IMR-90 (cell line): Measurements from ENCODE around the gene FGFBP2. TPM values are rescaled to one million over a fixed set of nuclear protein-coding genes. Genes with fewer than 3 reads are reported as not detected.

Experiments used
- ATAC-seq: fragments of 200-7000 bp; cut with Tn5 transposase; 2 replicates; pipeline ENCODE4 v1.9.1; 2020; ENCODE audit warnings: low read depth, mild to moderate bottlenecking, moderate library complexity
- BruUV-seq: library from RNA; stranded (reverse); fragments of 400-500 nt; replicated peaks from 2 replicates; lab custom pipeline; 2021; lab: Mats Ljungman, UMichigan
- CTCF ChIA-PET: fragments of 300-600 bp; formaldehyde crosslinking; extraction: SDS; loops from one replicate; lab custom pipeline; 2021; ENCODE audit warnings: antibody characterized with exemption; lab: Yijun Ruan, JAX
- POLR2A ChIA-PET: fragments of 300-600 bp; sonication (Branson Sonifier 250); formaldehyde crosslinking; loops from one replicate; lab custom pipeline; 2022; ENCODE audit warnings: antibody characterized with exemption; ENCODE audit not compliant: unreplicated experiment; lab: Charles Lee
- DNase-seq: peaks from one replicate; pipeline ENCODE4 v3.0.0; 2013
- H2AFZ ChIP-seq: replicated peaks from 2 replicates; pipeline ENCODE3; 2013; ENCODE audit warnings: low read length, mild to moderate bottlenecking; ENCODE audit not compliant: poor library complexity
- H2AK5ac ChIP-seq: 2 replicates; pipeline ENCODE4 v1.6.1; 2013; ENCODE audit warnings: low read depth, low read length, inconsistent platforms
- H2AK9ac ChIP-seq: replicated peaks from 2 replicates; pipeline ENCODE3; 2013; ENCODE audit warnings: mild to moderate bottlenecking, low read depth, low read length, moderate library complexity; ENCODE audit not compliant: poor library complexity
- H2BK120ac ChIP-seq: 2 replicates; pipeline ENCODE4 v1.6.1; 2013; ENCODE audit warnings: low read depth, low read length, inconsistent platforms
- H2BK15ac ChIP-seq: 3 replicates; pipeline ENCODE4 v1.6.1; 2013; ENCODE audit warnings: low read depth, low read length, inconsistent platforms
- H2BK20ac ChIP-seq: 2 replicates; pipeline ENCODE4 v1.6.1; 2013; ENCODE audit warnings: low read depth, mild to moderate bottlenecking, inconsistent platforms, low read length, moderate library complexity
- H2BK5ac ChIP-seq: 2 replicates; pipeline ENCODE4 v1.6.1; 2013; ENCODE audit warnings: mild to moderate bottlenecking, low read depth, low read length, inconsistent platforms; ENCODE audit not compliant: poor library complexity, severe bottlenecking
- H3K14ac ChIP-seq: replicated peaks from 2 replicates; pipeline ENCODE4 v1.6.1; 2013; ENCODE audit warnings: low read depth, low read length, inconsistent platforms
- H3K18ac ChIP-seq: 2 replicates; pipeline ENCODE4 v1.6.1; 2013; ENCODE audit warnings: low read depth, low read length, control low read depth
- H3K23ac ChIP-seq: 2 replicates; pipeline ENCODE4 v1.6.1; 2013; ENCODE audit warnings: low read depth, low read length, inconsistent platforms
- H3K27ac ChIP-seq: 2 replicates; pipeline ENCODE4 v1.5.1; 2013; ENCODE audit warnings: mild to moderate bottlenecking, control low read depth, low read length; ENCODE audit not compliant: insufficient read depth
- H3K27me3 ChIP-seq: 2 replicates; pipeline ENCODE4 v1.6.1; 2013; ENCODE audit warnings: low read length; ENCODE audit not compliant: control insufficient read depth, insufficient read depth
- H3K36me3 ChIP-seq: 2 replicates; pipeline ENCODE4 v1.6.1; 2013; ENCODE audit warnings: low read length, mixed read lengths; ENCODE audit not compliant: control insufficient read depth, insufficient read depth
- H3K4ac ChIP-seq: 2 replicates; pipeline ENCODE4 v1.6.1; 2013; ENCODE audit warnings: low read depth, low read length, inconsistent platforms
- H3K4me1 ChIP-seq: 2 replicates; pipeline ENCODE4 v1.6.1; 2013; ENCODE audit warnings: low read length, mixed read lengths; ENCODE audit not compliant: control insufficient read depth, insufficient read depth
- H3K4me2 ChIP-seq: 2 replicates; pipeline ENCODE4 v1.6.1; 2013; ENCODE audit warnings: low read depth, mild to moderate bottlenecking, control low read depth, low read length, moderate library complexity
- H3K4me3 ChIP-seq: 2 replicates; pipeline ENCODE4 v1.5.1; 2013; ENCODE audit warnings: low read depth, mild to moderate bottlenecking, control low read depth, low read length, moderate library complexity; ENCODE audit not compliant: insufficient read depth
- H3K56ac ChIP-seq: 2 replicates; pipeline ENCODE4 v1.6.1; 2013; ENCODE audit warnings: low read length, inconsistent platforms; ENCODE audit not compliant: insufficient read depth; ENCODE audit errors: extremely low read depth
- H3K79me1 ChIP-seq, 2 experiments: 2 replicates each; pipeline ENCODE4 v1.6.1; 2013; ENCODE audit warnings: low read length in 2 of 2, inconsistent platforms in 1 of 2, low read depth in 1 of 2
- H3K9ac ChIP-seq: 2 replicates; pipeline ENCODE4 v1.6.1; 2013; ENCODE audit warnings: low read depth, low read length, control low read depth
- H3K9me1 ChIP-seq: 2 replicates; pipeline ENCODE4 v1.6.1; 2013; ENCODE audit warnings: low read length, inconsistent platforms; ENCODE audit not compliant: insufficient read depth
- H3K9me3 ChIP-seq: 2 replicates; pipeline ENCODE4 v1.6.1; 2013; ENCODE audit warnings: low read length; ENCODE audit not compliant: control insufficient read depth, insufficient read depth
- H4K20me1 ChIP-seq: 2 replicates; pipeline ENCODE4 v1.6.1; 2013; ENCODE audit warnings: low read length, inconsistent platforms; ENCODE audit not compliant: insufficient read depth
- H4K5ac ChIP-seq: 2 replicates; pipeline ENCODE4 v1.6.1; 2013; ENCODE audit warnings: mild to moderate bottlenecking, low read depth, low read length, control low read depth
- H4K8ac ChIP-seq, 2 experiments: 2 replicates each; pipeline ENCODE4 v1.6.1; 2013; ENCODE audit warnings: low read depth in 2 of 2, low read length in 2 of 2, control low read depth in 1 of 2, inconsistent platforms in 1 of 2
- H4K91ac ChIP-seq: 2 replicates; pipeline ENCODE4 v1.6.1; 2013; ENCODE audit warnings: low read depth, low read length, inconsistent platforms; ENCODE audit not compliant: insufficient read depth
- BHLHE40 ChIP-seq: fragments of 150-350 bp; IDR thresholded peaks from 2 replicates; pipeline ENCODE4 v1.6.1; 2016; ENCODE audit warnings: mild to moderate bottlenecking, low read depth, low read length
- CEBPB ChIP-seq: IDR thresholded peaks from 2 replicates; pipeline ENCODE4 v1.6.1; 2012; ENCODE audit warnings: low read depth, low read length, improper control_type of control experiment
- CHD1 ChIP-seq: IDR thresholded peaks from 2 replicates; pipeline ENCODE4 v1.6.1; 2012; ENCODE audit warnings: low read depth, low read length, improper control_type of control experiment
- ELK1 ChIP-seq: fragments of 150-350 bp; IDR thresholded peaks from 2 replicates; pipeline ENCODE4 v1.6.1; 2016; ENCODE audit warnings: low read depth, mild to moderate bottlenecking, low read length, moderate library complexity, borderline replicate concordance
- FOS ChIP-seq: fragments of 150-350 bp; IDR thresholded peaks from 2 replicates; pipeline ENCODE4 v1.6.1; 2016; ENCODE audit warnings: low read depth, low read length
- MAFK ChIP-seq: IDR thresholded peaks from 2 replicates; pipeline ENCODE4 v1.6.1; 2012; ENCODE audit warnings: low read depth, low read length, improper control_type of control experiment
- MAZ ChIP-seq: IDR thresholded peaks from 2 replicates; pipeline ENCODE4 v1.6.1; 2012; ENCODE audit warnings: low read depth, mild to moderate bottlenecking, low read length, improper control_type of control experiment, moderate library complexity, borderline replicate concordance
- MXI1 ChIP-seq: IDR thresholded peaks from 2 replicates; pipeline ENCODE4 v1.6.1; 2012; ENCODE audit warnings: low read depth, mild to moderate bottlenecking, low read length, moderate library complexity, borderline replicate concordance
- NFE2L2 ChIP-seq: fragments of 150-350 bp; IDR thresholded peaks from 2 replicates; pipeline ENCODE4 v1.6.1; 2016; ENCODE audit warnings: low read depth, mild to moderate bottlenecking, low read length
- POLR2A ChIP-seq: IDR thresholded peaks from 2 replicates; pipeline ENCODE4 v1.6.1; 2012; ENCODE audit warnings: mild to moderate bottlenecking, low read depth, low read length
- RAD21 ChIP-seq: IDR thresholded peaks from 2 replicates; pipeline ENCODE4 v1.6.1; 2012; ENCODE audit warnings: low read length, improper control_type of control experiment
- RCOR1 ChIP-seq: IDR thresholded peaks from 2 replicates; pipeline ENCODE4 v1.6.1; 2012; ENCODE audit warnings: mild to moderate bottlenecking, low read length, improper control_type of control experiment; ENCODE audit not compliant: insufficient replicate concordance
- RFX5 ChIP-seq: IDR thresholded peaks from 2 replicates; pipeline ENCODE4 v1.8.0; 2012; ENCODE audit warnings: low read depth, mild to moderate bottlenecking, low read length, moderate library complexity
- SMC3 ChIP-seq: fragments of 150-350 bp; IDR thresholded peaks from 2 replicates; pipeline ENCODE4 v1.6.1; 2016; ENCODE audit warnings: low read depth, mild to moderate bottlenecking, antibody characterized with exemption, low read length, moderate library complexity
- WGBS, 2 experiments: methylation state at CpG; one replicate each; pipeline versions ENCODE4 v1.1.5 to v1.1.7; 2013; ENCODE audit warnings: missing lambda C conversion rate in 2 of 2; ENCODE audit not compliant: insufficient read length in 1 of 2; ENCODE audit errors: extremely low coverage in 2 of 2; 5-methylcytosine and 5-hydroxymethylcytosine counted together
- dilution Hi-C: fragments of 300-500 bp; cut with HindIII; formaldehyde crosslinking; loops from one replicate; pipeline ENCODE4 v1.14.3; 2018; ENCODE audit warnings: low sequenced_read_pairs; ENCODE audit not compliant: unreplicated experiment
- in situ Hi-C: fragments of 300-500 bp; cut with MboI; formaldehyde crosslinking; loops from 3 replicates; pipeline ENCODE4 v1.14.3; 2019; ENCODE audit warnings: low sequenced_read_pairs, inconsistent platforms, mixed read lengths
- intact Hi-C: fragments of 100-400 bp; cut with micrococcal nuclease; formaldehyde crosslinking; loops from 2 replicates; pipeline ENCODE4 v1.10.0; 2022
- polyA plus RNA-seq, 3 experiments: library from polyadenylated mRNA; depleted of rRNA; stranded (reverse); fragments of >200 nt; gene quantifications; 2 replicates each; pipeline ENCODE4 v1.2.3, GENCODE V29; 2012; ENCODE audit warnings: low replicate concordance in 1 of 3
- total RNA-seq: library from RNA; depleted of rRNA; stranded (reverse); fragments of >200 nt; gene quantifications from 2 replicates; pipeline ENCODE4 v1.2.3, GENCODE V29; 2012
- TF ChIP-seq, protein P1 (sequence below): conservative IDR thresholded peaks from 2 replicates; pipeline ENCODE4 v1.5.1; 2012; ENCODE audit warnings: mild to moderate bottlenecking, low read depth, low read length, improper control_type of control experiment
- TF ChIP-seq, protein P2 (sequence below): fragments of 150-350 bp; IDR thresholded peaks from 2 replicates; pipeline ENCODE4 v1.6.1; 2017; ENCODE audit warnings: mild to moderate bottlenecking, antibody characterized with exemption, low read length, low read depth

FGFBP2 gene
- total and polyA plus RNA-seq, 2 of the 4 experiments (the other 2 are of a cell fraction): not detected

GRCh38 chr4:15964159-15964558 is 1.2 kb upstream of the FGFBP2 start:
- Histone ChIP-seq H4K20me1 (no peaks in the 10 kb centered on the region), H3K9me1 (no peaks in the 10 kb centered on the region), H3K36me3 (no peaks in the 10 kb centered on the region), H3K4ac (no peak overlapping the region), H4K91ac (no peak overlapping the region), H3K9ac (no peak overlapping the region), H3K27ac (no peak overlapping the region), H3K56ac (no peak overlapping the region), H2AK9ac (no peak overlapping the region), H3K4me3 (no peak overlapping the region), H3K14ac (no peak overlapping the region), H3K9me3 (0 out of 2 replicates have a peak, but pooled peaks cover 1% of the 10 kb centered on the region), H2BK15ac (no peak overlapping the region), H3K23ac (no peak overlapping the region), H3K18ac (no peak overlapping the region), H2BK120ac (no peak overlapping the region), H3K79me1 (no peaks in the 10 kb centered on the region), H2AK5ac (no peak overlapping the region), H2BK20ac (no peak overlapping the region), H2AFZ (no peak overlapping the region), H3K4me2 (no peak overlapping the region), H3K4me1 (no peaks in the 10 kb centered on the region), H3K27me3 (peaks cover 35% of the 10 kb centered on the region), H4K8ac (no peak overlapping the region), H2BK5ac (no peak overlapping the region), H4K5ac (no peak overlapping the region)
- DNase-seq (no peak), ATAC-seq (no peak)
- POLR2A ChIA-PET: no interaction called here
- 64% methylated on average over 4 of the region's 5 CpGs; no CpG with 5 or more reads in 1 of the 2 experiments for WGBS, 2 experiments
- intact Hi-C loops (no loop called here), dilution Hi-C loops (no loop called here), in situ Hi-C loops (no loop called here)
- CTCF ChIA-PET: interaction anchor here (0.7 kb wide), 1 partner anchor 224 kb away, joined by 4 read pairs; no protein-coding TSS in a partner anchor
- TF ChIP-seq NFE2L2 (no peak), RAD21 (no peak), CEBPB (no peak), RFX5 (no peak), ELK1 (no peak), BHLHE40 (no peak), CHD1 (no peak), SMC3 (no peak), POLR2A (no peak), FOS (no peak), RCOR1 (no peak), MXI1 (no peak), MAFK (no peak), MAZ (no peak)
- TF ChIP-seq, protein P1, sequence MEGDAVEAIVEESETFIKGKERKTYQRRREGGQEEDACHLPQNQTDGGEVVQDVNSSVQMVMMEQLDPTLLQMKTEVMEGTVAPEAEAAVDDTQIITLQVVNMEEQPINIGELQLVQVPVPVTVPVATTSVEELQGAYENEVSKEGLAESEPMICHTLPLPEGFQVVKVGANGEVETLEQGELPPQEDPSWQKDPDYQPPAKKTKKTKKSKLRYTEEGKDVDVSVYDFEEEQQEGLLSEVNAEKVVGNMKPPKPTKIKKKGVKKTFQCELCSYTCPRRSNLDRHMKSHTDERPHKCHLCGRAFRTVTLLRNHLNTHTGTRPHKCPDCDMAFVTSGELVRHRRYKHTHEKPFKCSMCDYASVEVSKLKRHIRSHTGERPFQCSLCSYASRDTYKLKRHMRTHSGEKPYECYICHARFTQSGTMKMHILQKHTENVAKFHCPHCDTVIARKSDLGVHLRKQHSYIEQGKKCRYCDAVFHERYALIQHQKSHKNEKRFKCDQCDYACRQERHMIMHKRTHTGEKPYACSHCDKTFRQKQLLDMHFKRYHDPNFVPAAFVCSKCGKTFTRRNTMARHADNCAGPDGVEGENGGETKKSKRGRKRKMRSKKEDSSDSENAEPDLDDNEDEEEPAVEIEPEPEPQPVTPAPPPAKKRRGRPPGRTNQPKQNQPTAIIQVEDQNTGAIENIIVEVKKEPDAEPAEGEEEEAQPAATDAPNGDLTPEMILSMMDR: no peak
- TF ChIP-seq, protein P2, sequence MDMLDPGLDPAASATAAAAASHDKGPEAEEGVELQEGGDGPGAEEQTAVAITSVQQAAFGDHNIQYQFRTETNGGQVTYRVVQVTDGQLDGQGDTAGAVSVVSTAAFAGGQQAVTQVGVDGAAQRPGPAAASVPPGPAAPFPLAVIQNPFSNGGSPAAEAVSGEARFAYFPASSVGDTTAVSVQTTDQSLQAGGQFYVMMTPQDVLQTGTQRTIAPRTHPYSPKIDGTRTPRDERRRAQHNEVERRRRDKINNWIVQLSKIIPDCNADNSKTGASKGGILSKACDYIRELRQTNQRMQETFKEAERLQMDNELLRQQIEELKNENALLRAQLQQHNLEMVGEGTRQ: no peak
- no TSS peak for BruUV-seq
